HepG2 (cell line): ENCODE data around the gene SMAD2. TPM values are rescaled to one million over a fixed set of nuclear protein-coding genes. Genes with fewer than 3 reads are reported as not detected.

Experiments
- ETV5 ChIP-seq: IDR thresholded peaks from 2 replicates; pipeline ENCODE4 v1.6.1; 2018; ENCODE audit warnings: missing biosample characterization, missing genetic modification reagents, inconsistent platforms, borderline replicate concordance
- FOSL2 ChIP-seq: sonication (generic); formaldehyde crosslinking; IDR thresholded peaks from 2 replicates; pipeline ENCODE4 v1.4.0; 2020; ENCODE audit warnings: missing genetic modification reagents
- GABPA ChIP-seq, 2 experiments: IDR thresholded peaks; 2 replicates each; pipeline ENCODE4 v1.6.1; 2011 to 2016; ENCODE audit warnings: low read depth in 2 of 2, low read length in 1 of 2, missing biosample characterization in 1 of 2, missing genetic modification characterization in 1 of 2
- MBD4 ChIP-seq: IDR thresholded peaks from 2 replicates; pipeline ENCODE4 v1.6.1; 2012; ENCODE audit warnings: low read length, inconsistent platforms, borderline replicate concordance
- MEIS1 ChIP-seq: sonication (generic); formaldehyde crosslinking; IDR thresholded peaks from 2 replicates; pipeline ENCODE4 v1.9.0; 2021; ENCODE audit warnings: mild to moderate bottlenecking, missing genetic modification reagents, moderate library complexity, borderline replicate concordance
- NFIC ChIP-seq: IDR thresholded peaks from 2 replicates; pipeline ENCODE4 v1.6.1; 2012; ENCODE audit warnings: mild to moderate bottlenecking, low read length, inconsistent platforms
- PATZ1 ChIP-seq: sonication (generic); formaldehyde crosslinking; IDR thresholded peaks from 2 replicates; pipeline ENCODE4 v1.4.0; 2020; ENCODE audit warnings: missing genetic modification reagents
- SATB2 ChIP-seq: sonication (generic); formaldehyde crosslinking; IDR thresholded peaks from 2 replicates; pipeline ENCODE4 v1.5.0; 2020; ENCODE audit warnings: missing genetic modification reagents
- SOX6 ChIP-seq, 2 experiments: fragments of 450-650 bp in 1 of 2; sonication (generic) in 1 of 2; formaldehyde crosslinking in 1 of 2; IDR thresholded peaks; 2 replicates each; pipeline versions ENCODE4 v1.4.0 to v1.6.1; 2017 to 2020; ENCODE audit warnings: antibody characterized with exemption in 1 of 2, mild to moderate bottlenecking in 1 of 2, missing genetic modification reagents in 1 of 2
- TEAD3 ChIP-seq: optimal IDR thresholded peaks from 2 replicates; pipeline ENCODE3; 2016; ENCODE audit warnings: borderline replicate concordance
- USF2 ChIP-seq, 2 experiments: sonication (generic) in 1 of 2; formaldehyde crosslinking in 1 of 2; IDR thresholded peaks; 2 replicates each; pipeline versions ENCODE4 v1.5.1 to v1.6.1; 2011 to 2020; ENCODE audit warnings: borderline replicate concordance in 1 of 2, low read depth in 1 of 2, low read length in 1 of 2, mild to moderate bottlenecking in 1 of 2, missing genetic modification reagents in 1 of 2, moderate library complexity in 1 of 2
- ZBTB20 ChIP-seq: sonication (generic); formaldehyde crosslinking; IDR thresholded peaks from 2 replicates; pipeline ENCODE4 v1.8.1; 2023; ENCODE audit warnings: missing genetic modification reagents, low read depth, mild to moderate bottlenecking, borderline replicate concordance
- ZBTB8A ChIP-seq: sonication (generic); formaldehyde crosslinking; IDR thresholded peaks from 2 replicates; pipeline ENCODE4 v1.4.0; 2020; ENCODE audit warnings: mild to moderate bottlenecking, low read depth, missing genetic modification reagents, borderline replicate concordance
- ZNF451 ChIP-seq: sonication (generic); formaldehyde crosslinking; IDR thresholded peaks from 2 replicates; pipeline ENCODE4 v1.5.0; 2020; ENCODE audit warnings: mild to moderate bottlenecking, missing genetic modification reagents
- ZNF883 ChIP-seq: sonication (generic); formaldehyde crosslinking; IDR thresholded peaks from 2 replicates; pipeline ENCODE4 v1.5.1; 2020; ENCODE audit warnings: mild to moderate bottlenecking, missing genetic modification reagents; ENCODE audit errors: not compliant biosample characterization
- polyA plus RNA-seq, 8 experiments: library from polyadenylated mRNA; depleted of rRNA in 3 of 8; stranded (reverse) in 7 of 8; unstranded in 1 of 8; fragments of >200 nt; fragmentation: Illumina TruSeq in 4 of 8; extraction: Trizol in 4 of 8; gene quantifications; 2 replicates each; pipeline versions ENCODE4 v1.2.1 to v1.2.3, GENCODE V29; 2011 to 2016; ENCODE audit warnings: low read depth in 4 of 8, missing spikeins in 1 of 8, mixed read lengths in 1 of 8; ENCODE audit not compliant: insufficient read depth in 1 of 8
- total RNA-seq, 5 experiments: library from RNA; depleted of rRNA; stranded (reverse); fragments of >200 nt; fragmentation: Illumina TruSeq; extraction: Trizol; gene quantifications; 2 replicates each; pipeline ENCODE4 v1.2.3, GENCODE V29; 2016; ENCODE audit warnings: low read depth in 1 of 5
- TF ChIP-seq, protein P1 (sequence below): sonication (generic); formaldehyde crosslinking; IDR thresholded peaks from 2 replicates; pipeline ENCODE4 v1.4.0; 2020; ENCODE audit warnings: missing genetic modification reagents
- TF ChIP-seq, protein P2 (sequence below): sonication (generic); formaldehyde crosslinking; conservative IDR thresholded peaks from 2 replicates; pipeline ENCODE4 v1.4.0; 2020; ENCODE audit warnings: missing genetic modification reagents

Gene SMAD2
- total and polyA plus RNA-seq, 2 of the 13 experiments (the other 11 are each of a cell fraction or from before 2014, with no cell fraction given) = 40.2 to 96.2 TPM

DNA sequence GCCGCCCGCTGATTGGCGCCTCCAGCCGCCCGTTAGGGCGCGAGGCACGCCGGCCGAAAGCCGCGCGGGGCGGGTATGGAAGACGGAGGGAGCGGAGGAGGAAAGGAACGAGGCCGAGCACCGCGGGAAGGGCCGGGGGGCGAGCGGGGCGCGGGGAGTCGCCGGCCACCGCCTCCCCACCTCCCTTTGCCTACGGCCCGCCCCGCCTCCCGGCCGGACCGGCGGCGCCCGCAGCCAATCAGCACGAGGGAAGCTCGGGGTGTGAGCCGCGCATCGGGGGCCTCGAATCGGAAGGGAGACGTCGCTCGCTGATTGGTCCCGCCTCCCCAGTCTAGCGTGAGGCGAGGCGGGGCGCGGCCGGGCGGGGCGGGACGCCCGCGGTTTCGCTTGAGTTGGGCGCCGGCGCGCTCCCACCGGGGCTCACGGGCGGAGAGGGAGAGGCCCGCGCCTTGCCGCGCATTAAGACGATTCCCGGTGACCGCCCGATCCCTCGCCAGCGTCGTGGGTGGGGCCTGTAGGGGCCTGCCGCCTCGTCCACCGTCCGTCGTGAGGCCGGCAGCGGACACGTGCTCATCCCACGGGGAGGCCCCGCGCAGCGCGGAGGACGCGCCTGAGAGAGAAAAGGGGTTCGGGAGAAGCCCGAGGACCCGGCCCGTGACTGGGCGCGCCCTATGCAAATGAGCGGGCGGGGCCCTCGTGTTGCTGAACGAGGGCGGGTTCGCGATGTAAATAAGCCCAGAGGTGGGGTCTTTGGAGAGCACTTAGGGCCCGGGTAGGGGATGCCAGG, 665 bp upstream of the SMAD2 start (continued):
- TF ChIP-seq, protein P1, sequence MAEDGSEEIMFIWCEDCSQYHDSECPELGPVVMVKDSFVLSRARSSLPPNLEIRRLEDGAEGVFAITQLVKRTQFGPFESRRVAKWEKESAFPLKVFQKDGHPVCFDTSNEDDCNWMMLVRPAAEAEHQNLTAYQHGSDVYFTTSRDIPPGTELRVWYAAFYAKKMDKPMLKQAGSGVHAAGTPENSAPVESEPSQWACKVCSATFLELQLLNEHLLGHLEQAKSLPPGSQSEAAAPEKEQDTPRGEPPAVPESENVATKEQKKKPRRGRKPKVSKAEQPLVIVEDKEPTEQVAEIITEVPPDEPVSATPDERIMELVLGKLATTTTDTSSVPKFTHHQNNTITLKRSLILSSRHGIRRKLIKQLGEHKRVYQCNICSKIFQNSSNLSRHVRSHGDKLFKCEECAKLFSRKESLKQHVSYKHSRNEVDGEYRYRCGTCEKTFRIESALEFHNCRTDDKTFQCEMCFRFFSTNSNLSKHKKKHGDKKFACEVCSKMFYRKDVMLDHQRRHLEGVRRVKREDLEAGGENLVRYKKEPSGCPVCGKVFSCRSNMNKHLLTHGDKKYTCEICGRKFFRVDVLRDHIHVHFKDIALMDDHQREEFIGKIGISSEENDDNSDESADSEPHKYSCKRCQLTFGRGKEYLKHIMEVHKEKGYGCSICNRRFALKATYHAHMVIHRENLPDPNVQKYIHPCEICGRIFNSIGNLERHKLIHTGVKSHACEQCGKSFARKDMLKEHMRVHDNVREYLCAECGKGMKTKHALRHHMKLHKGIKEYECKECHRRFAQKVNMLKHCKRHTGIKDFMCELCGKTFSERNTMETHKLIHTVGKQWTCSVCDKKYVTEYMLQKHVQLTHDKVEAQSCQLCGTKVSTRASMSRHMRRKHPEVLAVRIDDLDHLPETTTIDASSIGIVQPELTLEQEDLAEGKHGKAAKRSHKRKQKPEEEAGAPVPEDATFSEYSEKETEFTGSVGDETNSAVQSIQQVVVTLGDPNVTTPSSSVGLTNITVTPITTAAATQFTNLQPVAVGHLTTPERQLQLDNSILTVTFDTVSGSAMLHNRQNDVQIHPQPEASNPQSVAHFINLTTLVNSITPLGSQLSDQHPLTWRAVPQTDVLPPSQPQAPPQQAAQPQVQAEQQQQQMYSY = no peak
- TF ChIP-seq ETV5 (CRISPR knock-in tag) (peak; percentile 21; the same call in 1 of the 2 replicates), PATZ1 (CRISPR knock-in tag) (peak; percentile 55), GABPA (IDR thresholded peaks at IDR 0.05; ENCODE audit: low read depth, low read length) (no peak), GABPA (CRISPR knock-in tag; IDR thresholded peaks at IDR 0.05; ENCODE audit: low read depth) (no peak), FOSL2 (CRISPR knock-in tag) (no peak), ZNF883 (CRISPR knock-in tag) (peak; percentile 97), SOX6 (IDR thresholded peaks at IDR 0.05) (no peak), SOX6 (CRISPR knock-in tag; IDR thresholded peaks at IDR 0.05) (peak; percentile 33; the same call in 1 of the 2 replicates), TEAD3 (CRISPR knock-in tag) (no peak), SATB2 (CRISPR knock-in tag) (peak; percentile 91), ZNF451 (CRISPR knock-in tag) (no peak), ZBTB20 (CRISPR knock-in tag) (peak; percentile 85), NFIC (no peak), MEIS1 (CRISPR knock-in tag) (no peak; the same call in 1 of the 2 replicates), MBD4 (no peak), ZBTB8A (CRISPR knock-in tag) (peak; percentile 89; the same call in 1 of the 2 replicates), USF2 (IDR thresholded peaks at IDR 0.05; ENCODE audit: low read depth, low read length) (no peak), USF2 (CRISPR knock-in tag; IDR thresholded peaks at IDR 0.05; ENCODE audit: borderline replicate concordance) (no peak; the same call in 1 of the 2 replicates)
- TF ChIP-seq, protein P2, sequence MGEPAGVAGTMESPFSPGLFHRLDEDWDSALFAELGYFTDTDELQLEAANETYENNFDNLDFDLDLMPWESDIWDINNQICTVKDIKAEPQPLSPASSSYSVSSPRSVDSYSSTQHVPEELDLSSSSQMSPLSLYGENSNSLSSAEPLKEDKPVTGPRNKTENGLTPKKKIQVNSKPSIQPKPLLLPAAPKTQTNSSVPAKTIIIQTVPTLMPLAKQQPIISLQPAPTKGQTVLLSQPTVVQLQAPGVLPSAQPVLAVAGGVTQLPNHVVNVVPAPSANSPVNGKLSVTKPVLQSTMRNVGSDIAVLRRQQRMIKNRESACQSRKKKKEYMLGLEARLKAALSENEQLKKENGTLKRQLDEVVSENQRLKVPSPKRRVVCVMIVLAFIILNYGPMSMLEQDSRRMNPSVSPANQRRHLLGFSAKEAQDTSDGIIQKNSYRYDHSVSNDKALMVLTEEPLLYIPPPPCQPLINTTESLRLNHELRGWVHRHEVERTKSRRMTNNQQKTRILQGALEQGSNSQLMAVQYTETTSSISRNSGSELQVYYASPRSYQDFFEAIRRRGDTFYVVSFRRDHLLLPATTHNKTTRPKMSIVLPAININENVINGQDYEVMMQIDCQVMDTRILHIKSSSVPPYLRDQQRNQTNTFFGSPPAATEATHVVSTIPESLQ (CRISPR knock-in tag) = no peak
